HEK293 (cell line): ENCODE data around the gene THSD4.

Experiments
- BCL11A ChIP-seq: fragments of 450-650 bp; formaldehyde crosslinking; IDR thresholded peaks from 2 replicates; pipeline ENCODE4 v1.5.1; 2016; ENCODE audit warnings: low read depth, missing biosample characterization, missing genetic modification characterization
- INSM2 ChIP-seq: fragments of 450-650 bp; formaldehyde crosslinking; IDR thresholded peaks from 2 replicates; pipeline ENCODE4 v1.5.1; 2016; ENCODE audit warnings: missing biosample characterization, missing genetic modification characterization
- KLF10 ChIP-seq: fragments of 450-650 bp; IDR thresholded peaks from 2 replicates; pipeline ENCODE4 v1.5.1; 2018; ENCODE audit warnings: missing biosample characterization, mild to moderate bottlenecking, missing genetic modification characterization
- PATZ1 ChIP-seq: fragments of 450-650 bp; formaldehyde crosslinking; IDR thresholded peaks from 2 replicates; pipeline ENCODE4 v1.5.1; 2016; ENCODE audit warnings: missing biosample characterization, missing genetic modification characterization
- RBAK ChIP-seq: fragments of 450-650 bp; formaldehyde crosslinking; IDR thresholded peaks from 2 replicates; pipeline ENCODE4 v1.5.1; 2016; ENCODE audit warnings: missing biosample characterization, missing genetic modification characterization
- ZBTB17 ChIP-seq: fragments of 450-650 bp; formaldehyde crosslinking; IDR thresholded peaks from 2 replicates; pipeline ENCODE4 v1.5.1; 2016; ENCODE audit warnings: missing biosample characterization, missing genetic modification characterization
- ZNF10 ChIP-seq: fragments of 450-650 bp; formaldehyde crosslinking; IDR thresholded peaks from 2 replicates; pipeline ENCODE4 v1.5.1; 2017; ENCODE audit warnings: missing biosample characterization, missing genetic modification characterization
- ZNF132 ChIP-seq: fragments of 450-650 bp; formaldehyde crosslinking; IDR thresholded peaks from 2 replicates; pipeline ENCODE4 v1.5.1; 2017; ENCODE audit warnings: missing biosample characterization, missing genetic modification characterization, borderline replicate concordance
- ZNF324 ChIP-seq: fragments of 450-650 bp; formaldehyde crosslinking; IDR thresholded peaks from 2 replicates; pipeline ENCODE4 v1.5.1; 2016; ENCODE audit warnings: missing biosample characterization, missing genetic modification characterization
- ZNF354C ChIP-seq: fragments of 450-650 bp; formaldehyde crosslinking; IDR thresholded peaks from 2 replicates; pipeline ENCODE4 v1.5.1; 2016; ENCODE audit warnings: missing biosample characterization, missing genetic modification characterization, low read depth, borderline replicate concordance
- ZNF366 ChIP-seq: fragments of 450-650 bp; formaldehyde crosslinking; conservative IDR thresholded peaks from 2 replicates; pipeline ENCODE4 v1.5.1; 2016; ENCODE audit warnings: missing biosample characterization, missing genetic modification characterization
- ZNF404 ChIP-seq: fragments of 450-650 bp; formaldehyde crosslinking; IDR thresholded peaks from 2 replicates; pipeline ENCODE4 v1.5.1; 2017; ENCODE audit warnings: missing biosample characterization, missing genetic modification characterization
- ZNF529 ChIP-seq: fragments of 450-650 bp; formaldehyde crosslinking; IDR thresholded peaks from 2 replicates; pipeline ENCODE4 v1.5.1; 2017; ENCODE audit warnings: missing genetic modification characterization, missing biosample characterization; ENCODE audit not compliant: insufficient replicate concordance
- ZNF555 ChIP-seq: fragments of 450-650 bp; formaldehyde crosslinking; conservative IDR thresholded peaks from 2 replicates; pipeline ENCODE4 v1.5.1; 2017; ENCODE audit warnings: missing biosample characterization, mild to moderate bottlenecking, missing genetic modification characterization, inconsistent platforms
- ZNF561 ChIP-seq: fragments of 450-650 bp; IDR thresholded peaks from 2 replicates; pipeline ENCODE4 v1.5.1; 2018; ENCODE audit warnings: missing biosample characterization, missing genetic modification characterization, borderline replicate concordance
- ZNF600 ChIP-seq: fragments of 450-650 bp; formaldehyde crosslinking; IDR thresholded peaks from 2 replicates; pipeline ENCODE4 v1.5.1; 2016; ENCODE audit warnings: missing biosample characterization, missing genetic modification characterization
- ZNF692 ChIP-seq: fragments of 450-650 bp; formaldehyde crosslinking; IDR thresholded peaks from 2 replicates; pipeline ENCODE4 v1.5.1; 2016; ENCODE audit warnings: missing biosample characterization, missing genetic modification characterization
- ZNF76 ChIP-seq: fragments of 450-650 bp; formaldehyde crosslinking; IDR thresholded peaks from 2 replicates; pipeline ENCODE4; 2016; ENCODE audit warnings: low read depth, missing biosample characterization, missing genetic modification characterization, borderline replicate concordance
- ZSCAN23 ChIP-seq: fragments of 450-650 bp; formaldehyde crosslinking; IDR thresholded peaks from 2 replicates; pipeline ENCODE4 v1.5.1; 2016; ENCODE audit warnings: missing biosample characterization, missing genetic modification characterization
- TF ChIP-seq, protein P1 (sequence below): sonication (generic); formaldehyde crosslinking; IDR thresholded peaks from 2 replicates; pipeline ENCODE4 v1.8.1; 2022; ENCODE audit warnings: mild to moderate bottlenecking, moderate library complexity, missing genetic modification reagents
- TF ChIP-seq, protein P2 (sequence below): fragments of 450-650 bp; formaldehyde crosslinking; IDR thresholded peaks from 2 replicates; pipeline ENCODE4 v1.5.1; 2016; ENCODE audit warnings: missing biosample characterization, missing genetic modification characterization, borderline replicate concordance
- TF ChIP-seq, protein P3 (sequence below): fragments of 450-650 bp; formaldehyde crosslinking; IDR thresholded peaks from 2 replicates; pipeline ENCODE4 v1.5.1; 2017; ENCODE audit warnings: missing biosample characterization, missing genetic modification characterization
- TF ChIP-seq, protein P4 (sequence below): fragments of 450-650 bp; formaldehyde crosslinking; IDR thresholded peaks from 2 replicates; pipeline ENCODE4 v1.5.1; 2017; ENCODE audit warnings: missing biosample characterization, missing genetic modification characterization
- TF ChIP-seq, protein P5 (sequence below): fragments of 450-650 bp; formaldehyde crosslinking; IDR thresholded peaks from 2 replicates; pipeline ENCODE4 v1.5.1; 2016; ENCODE audit warnings: missing biosample characterization, missing genetic modification characterization
- TF ChIP-seq, protein P6 (sequence below): fragments of 450-650 bp; formaldehyde crosslinking; IDR thresholded peaks from 2 replicates; pipeline ENCODE4 v1.5.1; 2016; ENCODE audit warnings: missing biosample characterization, missing genetic modification characterization

The THSD4 gene

DNA sequence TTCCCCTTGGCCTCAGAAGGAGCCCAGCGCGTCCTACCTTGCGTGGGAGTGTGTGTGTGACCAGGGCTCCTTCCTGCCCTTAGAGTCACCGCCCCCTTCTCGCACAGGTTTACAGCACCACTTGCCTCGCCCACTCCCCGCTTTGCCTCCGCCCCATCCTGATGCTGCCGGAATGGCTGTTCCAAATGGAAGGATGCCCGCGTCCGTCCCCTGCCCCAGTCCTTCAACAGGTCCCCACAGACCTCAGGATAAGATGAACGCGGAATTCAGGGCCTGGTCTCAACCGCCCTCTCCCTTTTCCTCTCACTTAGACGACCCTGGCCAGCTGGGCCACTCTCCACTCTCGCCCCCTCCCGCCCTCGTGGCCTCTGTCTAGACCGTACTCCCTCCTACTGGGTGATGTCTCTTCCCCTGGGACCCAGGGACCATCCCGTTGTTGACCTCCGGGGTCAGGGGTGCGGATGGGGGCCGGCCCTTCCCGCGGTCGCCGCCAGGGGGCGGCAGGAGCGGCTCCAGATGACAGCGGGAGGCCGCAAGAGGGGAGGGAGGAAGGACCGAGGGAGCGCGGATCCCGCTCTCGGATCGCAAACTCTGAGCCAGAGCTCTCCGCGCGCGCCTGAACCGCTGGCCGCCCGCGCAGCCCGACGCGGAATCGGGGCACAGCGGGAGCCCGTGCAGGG, at the start of gene THSD4 (continued):
- peak; percentile 34; the same call in 1 of the 2 replicates for TF ChIP-seq ZNF600
- peak; percentile 62; the same call in 1 of the 2 replicates for TF ChIP-seq ZNF561 (tag by site-specific recombination)
- TF ChIP-seq KLF10 = peak; percentile 28; the same call in 1 of the 2 replicates
- TF ChIP-seq, protein P1, sequence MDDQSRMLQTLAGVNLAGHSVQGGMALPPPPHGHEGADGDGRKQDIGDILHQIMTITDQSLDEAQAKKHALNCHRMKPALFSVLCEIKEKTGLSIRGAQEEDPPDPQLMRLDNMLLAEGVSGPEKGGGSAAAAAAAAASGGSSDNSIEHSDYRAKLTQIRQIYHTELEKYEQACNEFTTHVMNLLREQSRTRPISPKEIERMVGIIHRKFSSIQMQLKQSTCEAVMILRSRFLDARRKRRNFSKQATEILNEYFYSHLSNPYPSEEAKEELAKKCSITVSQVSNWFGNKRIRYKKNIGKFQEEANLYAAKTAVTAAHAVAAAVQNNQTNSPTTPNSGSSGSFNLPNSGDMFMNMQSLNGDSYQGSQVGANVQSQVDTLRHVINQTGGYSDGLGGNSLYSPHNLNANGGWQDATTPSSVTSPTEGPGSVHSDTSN (CRISPR knock-in tag) = 0 out of 2 replicates have a peak, but pooled peaks have one; percentile 19
- no peak for TF ChIP-seq ZNF555 (tag by site-specific recombination)
- TF ChIP-seq ZNF529 (tag by site-specific recombination) = no peak
- TF ChIP-seq ZNF692 (tag by site-specific recombination) = peak; percentile 66
- no peak for TF ChIP-seq RBAK (tag by site-specific recombination)
- TF ChIP-seq, protein P2, sequence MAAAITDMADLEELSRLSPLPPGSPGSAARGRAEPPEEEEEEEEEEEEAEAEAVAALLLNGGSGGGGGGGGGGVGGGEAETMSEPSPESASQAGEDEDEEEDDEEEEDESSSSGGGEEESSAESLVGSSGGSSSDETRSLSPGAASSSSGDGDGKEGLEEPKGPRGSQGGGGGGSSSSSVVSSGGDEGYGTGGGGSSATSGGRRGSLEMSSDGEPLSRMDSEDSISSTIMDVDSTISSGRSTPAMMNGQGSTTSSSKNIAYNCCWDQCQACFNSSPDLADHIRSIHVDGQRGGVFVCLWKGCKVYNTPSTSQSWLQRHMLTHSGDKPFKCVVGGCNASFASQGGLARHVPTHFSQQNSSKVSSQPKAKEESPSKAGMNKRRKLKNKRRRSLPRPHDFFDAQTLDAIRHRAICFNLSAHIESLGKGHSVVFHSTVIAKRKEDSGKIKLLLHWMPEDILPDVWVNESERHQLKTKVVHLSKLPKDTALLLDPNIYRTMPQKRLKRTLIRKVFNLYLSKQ (tag by site-specific recombination) = no peak
- TF ChIP-seq ZNF10 (tag by site-specific recombination) = peak; percentile 28; the same call in 1 of the 2 replicates
- TF ChIP-seq BCL11A (tag by site-specific recombination) = peak; percentile 99
- TF ChIP-seq, protein P3, sequence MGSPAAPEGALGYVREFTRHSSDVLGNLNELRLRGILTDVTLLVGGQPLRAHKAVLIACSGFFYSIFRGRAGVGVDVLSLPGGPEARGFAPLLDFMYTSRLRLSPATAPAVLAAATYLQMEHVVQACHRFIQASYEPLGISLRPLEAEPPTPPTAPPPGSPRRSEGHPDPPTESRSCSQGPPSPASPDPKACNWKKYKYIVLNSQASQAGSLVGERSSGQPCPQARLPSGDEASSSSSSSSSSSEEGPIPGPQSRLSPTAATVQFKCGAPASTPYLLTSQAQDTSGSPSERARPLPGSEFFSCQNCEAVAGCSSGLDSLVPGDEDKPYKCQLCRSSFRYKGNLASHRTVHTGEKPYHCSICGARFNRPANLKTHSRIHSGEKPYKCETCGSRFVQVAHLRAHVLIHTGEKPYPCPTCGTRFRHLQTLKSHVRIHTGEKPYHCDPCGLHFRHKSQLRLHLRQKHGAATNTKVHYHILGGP = no peak
- peak; percentile 84 for TF ChIP-seq ZBTB17
- peak; percentile 85; the same call in 1 of the 2 replicates for TF ChIP-seq ZNF324 (tag by site-specific recombination)
- TF ChIP-seq, protein P4, sequence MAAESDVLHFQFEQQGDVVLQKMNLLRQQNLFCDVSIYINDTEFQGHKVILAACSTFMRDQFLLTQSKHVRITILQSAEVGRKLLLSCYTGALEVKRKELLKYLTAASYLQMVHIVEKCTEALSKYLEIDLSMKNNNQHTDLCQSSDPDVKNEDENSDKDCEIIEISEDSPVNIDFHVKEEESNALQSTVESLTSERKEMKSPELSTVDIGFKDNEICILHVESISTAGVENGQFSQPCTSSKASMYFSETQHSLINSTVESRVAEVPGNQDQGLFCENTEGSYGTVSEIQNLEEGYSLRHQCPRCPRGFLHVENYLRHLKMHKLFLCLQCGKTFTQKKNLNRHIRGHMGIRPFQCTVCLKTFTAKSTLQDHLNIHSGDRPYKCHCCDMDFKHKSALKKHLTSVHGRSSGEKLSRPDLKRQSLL = peak; percentile 86
- peak; percentile 96 for TF ChIP-seq PATZ1 (tag by site-specific recombination)
- peak; percentile 59; the same call in 1 of the 2 replicates for TF ChIP-seq ZNF76 (tag by site-specific recombination)
- peak; percentile 85 for TF ChIP-seq ZNF366 (tag by site-specific recombination)
- 0 out of 2 replicates have a peak, but pooled peaks have one; percentile 22 for TF ChIP-seq ZSCAN23 (tag by site-specific recombination)
- TF ChIP-seq, protein P5, sequence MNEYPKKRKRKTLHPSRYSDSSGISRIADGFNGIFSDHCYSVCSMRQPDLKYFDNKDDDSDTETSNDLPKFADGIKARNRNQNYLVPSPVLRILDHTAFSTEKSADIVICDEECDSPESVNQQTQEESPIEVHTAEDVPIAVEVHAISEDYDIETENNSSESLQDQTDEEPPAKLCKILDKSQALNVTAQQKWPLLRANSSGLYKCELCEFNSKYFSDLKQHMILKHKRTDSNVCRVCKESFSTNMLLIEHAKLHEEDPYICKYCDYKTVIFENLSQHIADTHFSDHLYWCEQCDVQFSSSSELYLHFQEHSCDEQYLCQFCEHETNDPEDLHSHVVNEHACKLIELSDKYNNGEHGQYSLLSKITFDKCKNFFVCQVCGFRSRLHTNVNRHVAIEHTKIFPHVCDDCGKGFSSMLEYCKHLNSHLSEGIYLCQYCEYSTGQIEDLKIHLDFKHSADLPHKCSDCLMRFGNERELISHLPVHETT (tag by site-specific recombination) = no peak
- no peak for TF ChIP-seq ZNF404 (tag by site-specific recombination)
- peak; percentile 76 for TF ChIP-seq INSM2 (tag by site-specific recombination)
- TF ChIP-seq ZNF132 = no peak
- TF ChIP-seq, protein P6, sequence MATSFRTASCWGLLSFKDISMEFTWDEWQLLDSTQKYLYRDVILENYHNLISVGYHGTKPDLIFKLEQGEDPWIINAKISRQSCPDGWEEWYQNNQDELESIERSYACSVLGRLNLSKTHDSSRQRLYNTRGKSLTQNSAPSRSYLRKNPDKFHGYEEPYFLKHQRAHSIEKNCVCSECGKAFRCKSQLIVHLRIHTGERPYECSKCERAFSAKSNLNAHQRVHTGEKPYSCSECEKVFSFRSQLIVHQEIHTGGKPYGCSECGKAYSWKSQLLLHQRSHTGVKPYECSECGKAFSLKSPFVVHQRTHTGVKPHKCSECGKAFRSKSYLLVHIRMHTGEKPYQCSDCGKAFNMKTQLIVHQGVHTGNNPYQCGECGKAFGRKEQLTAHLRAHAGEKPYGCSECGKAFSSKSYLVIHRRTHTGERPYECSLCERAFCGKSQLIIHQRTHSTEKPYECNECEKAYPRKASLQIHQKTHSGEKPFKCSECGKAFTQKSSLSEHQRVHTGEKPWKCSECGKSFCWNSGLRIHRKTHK (tag by site-specific recombination) = no peak
- no peak for TF ChIP-seq ZNF354C
